GM23338 (cell line): ENCODE results near the gene SARM1. TPM values are rescaled to one million over a fixed set of nuclear protein-coding genes. Genes with fewer than 3 reads are reported as not detected.

Experiments used
- ATAC-seq: fragments of 200-7000 bp; cut with Tn5 transposase; 3 replicates; pipeline ENCODE4 v1.9.1; 2020
- DNase-seq: peaks from one replicate; pipeline ENCODE4 v3.0.0-alpha.2; 2015; ENCODE audit warnings: low spot score
- H2AFZ ChIP-seq: fragments of 200-600 bp; sonication (generic); 2 replicates; pipeline ENCODE4 v1.8.0; 2016; ENCODE audit warnings: antibody characterized with exemption, mild to moderate bottlenecking, moderate library complexity
- H3F3A ChIP-seq: fragments of 200-600 bp; sonication (generic); replicated peaks from 2 replicates; pipeline ENCODE4 v1.8.0; 2017; ENCODE audit warnings: antibody characterized with exemption, mixed run types, low read depth
- H3K27ac ChIP-seq: fragments of 200-600 bp; sonication (generic); 2 replicates; pipeline ENCODE4 v1.6.1; 2016; ENCODE audit warnings: low read depth
- H3K27me3 ChIP-seq: fragments of 200-600 bp; sonication (generic); 2 replicates; pipeline ENCODE4 v1.8.0; 2016; ENCODE audit warnings: mild to moderate bottlenecking, mixed run types, moderate library complexity; ENCODE audit not compliant: insufficient read depth
- H3K36me3 ChIP-seq: fragments of 200-600 bp; sonication (generic); 2 replicates; pipeline ENCODE4 v1.8.0; 2016; ENCODE audit warnings: mild to moderate bottlenecking; ENCODE audit not compliant: insufficient read depth
- H3K4me1 ChIP-seq: fragments of 200-600 bp; sonication (generic); 2 replicates; pipeline ENCODE4 v1.8.0; 2016; ENCODE audit warnings: mild to moderate bottlenecking, moderate library complexity; ENCODE audit not compliant: insufficient read depth
- H3K4me2 ChIP-seq: fragments of 200-600 bp; sonication (generic); 2 replicates; pipeline ENCODE4 v1.7.1; 2017; ENCODE audit warnings: mixed run types
- H3K4me3 ChIP-seq: fragments of 200-600 bp; sonication (generic); 2 replicates; pipeline ENCODE4 v1.6.1; 2016; ENCODE audit warnings: mixed run types
- H3K79me2 ChIP-seq: fragments of 200-600 bp; sonication (generic); replicated peaks from 2 replicates; pipeline ENCODE4 v1.8.0; 2017; ENCODE audit warnings: mild to moderate bottlenecking; ENCODE audit not compliant: insufficient read depth
- H3K9me2 ChIP-seq: fragments of 200-600 bp; sonication (generic); 2 replicates; pipeline ENCODE4 v1.8.0; 2017; ENCODE audit not compliant: insufficient read depth
- H4K20me1 ChIP-seq: fragments of 200-600 bp; sonication (generic); replicated peaks from 2 replicates; pipeline ENCODE4 v1.8.0; 2017; ENCODE audit warnings: mild to moderate bottlenecking; ENCODE audit not compliant: insufficient read depth
- H3K27ac Mint-ChIP-seq: 2 replicates; pipeline ENCODE4 v1.8.0; 2020; ENCODE audit warnings: inconsistent platforms, mild to moderate bottlenecking, moderate library complexity, mixed read lengths
- H3K27me3 Mint-ChIP-seq: 3 replicates; pipeline ENCODE4 v1.8.0; 2022; ENCODE audit warnings: low read depth, mild to moderate bottlenecking, moderate library complexity, mixed read lengths, inconsistent platforms; ENCODE audit not compliant: insufficient read depth, poor library complexity
- H3K36me3 Mint-ChIP-seq: 3 replicates; pipeline ENCODE4 v1.8.0; 2021; ENCODE audit warnings: low read depth, mild to moderate bottlenecking, inconsistent platforms, moderate library complexity, mixed read lengths
- H3K4me1 Mint-ChIP-seq: 3 replicates; pipeline ENCODE4 v1.8.0; 2020; ENCODE audit warnings: mild to moderate bottlenecking, inconsistent platforms, mixed read lengths
- H3K4me3 Mint-ChIP-seq: 3 replicates; pipeline ENCODE4 v1.8.0; 2021; ENCODE audit warnings: moderate library complexity, mild to moderate bottlenecking, inconsistent platforms, mixed read lengths
- H3K9me3 Mint-ChIP-seq: 3 replicates; pipeline ENCODE4 v1.8.0; 2020; ENCODE audit warnings: moderate library complexity, mild to moderate bottlenecking, inconsistent platforms, mixed read lengths
- CREB1 ChIP-seq: fragments of 250-450 bp; sonication (Bioruptor Pico); IDR thresholded peaks from 2 replicates; pipeline ENCODE4 v1.5.0; 2020; ENCODE audit warnings: low read depth, mild to moderate bottlenecking, moderate library complexity
- EZH2phosphoT487 ChIP-seq: fragments of 200-600 bp; sonication (generic); IDR thresholded peaks from one replicate; pipeline ENCODE4 v1.8.1; 2018; ENCODE audit warnings: antibody characterized with exemption; ENCODE audit not compliant: unreplicated experiment
- JUNB ChIP-seq: IDR thresholded peaks from one replicate; pipeline ENCODE4 v1.6.1; 2016; ENCODE audit warnings: antibody characterized with exemption; ENCODE audit not compliant: unreplicated experiment
- STAT1 ChIP-seq: IDR thresholded peaks from one replicate; pipeline ENCODE4 v1.6.1; 2016; ENCODE audit warnings: antibody characterized with exemption; ENCODE audit not compliant: unreplicated experiment
- ZNF114 ChIP-seq: fragments of 250-450 bp; sonication (Bioruptor Pico); IDR thresholded peaks from 2 replicates; pipeline ENCODE4 v1.5.0; 2020; ENCODE audit warnings: mild to moderate bottlenecking, moderate library complexity
- ZNF331 ChIP-seq: fragments of 250-450 bp; sonication (Bioruptor Pico); IDR thresholded peaks from 2 replicates; pipeline ENCODE4 v1.5.0; 2020; ENCODE audit warnings: low read depth, mild to moderate bottlenecking, moderate library complexity
- polyA plus RNA-seq: library from polyadenylated mRNA; unstranded; fragments of >200 nt; fragmentation: Nextera tagmentation; extraction: Ambion mirVana; gene quantifications from 2 replicates; pipeline ENCODE4 v1.2.1, GENCODE V29; 2016
- total RNA-seq: library from RNA; depleted of rRNA; stranded (reverse); fragments of >200 nt; shearing (Covaris generic); gene quantifications from 2 replicates; pipeline ENCODE4 v1.2.3, GENCODE V29; 2014
- TF ChIP-seq, protein P1 (sequence below), 2 experiments: fragments of 200-600 bp in 1 of 2; sonication (generic) in 1 of 2; conservative IDR thresholded peaks; 2 replicates each; pipeline versions ENCODE4 v1.5.1 to v1.6.1; 2016 to 2017; ENCODE audit warnings: antibody characterized with exemption in 2 of 2, low read depth in 2 of 2, mild to moderate bottlenecking in 2 of 2, moderate library complexity in 1 of 2
- TF ChIP-seq, protein P2 (sequence below): IDR thresholded peaks from 2 replicates; pipeline ENCODE4 v1.6.1; 2016; ENCODE audit warnings: antibody characterized with exemption
- TF ChIP-seq, protein P3 (sequence below): fragments of 250-450 bp; sonication (Bioruptor Pico); IDR thresholded peaks from 2 replicates; pipeline ENCODE4 v1.5.0; 2020; ENCODE audit warnings: mild to moderate bottlenecking, moderate library complexity

SARM1 gene
- total and polyA plus RNA-seq, 2 experiments from 2014 or later: 0.89 to 15.3 TPM

DNA sequence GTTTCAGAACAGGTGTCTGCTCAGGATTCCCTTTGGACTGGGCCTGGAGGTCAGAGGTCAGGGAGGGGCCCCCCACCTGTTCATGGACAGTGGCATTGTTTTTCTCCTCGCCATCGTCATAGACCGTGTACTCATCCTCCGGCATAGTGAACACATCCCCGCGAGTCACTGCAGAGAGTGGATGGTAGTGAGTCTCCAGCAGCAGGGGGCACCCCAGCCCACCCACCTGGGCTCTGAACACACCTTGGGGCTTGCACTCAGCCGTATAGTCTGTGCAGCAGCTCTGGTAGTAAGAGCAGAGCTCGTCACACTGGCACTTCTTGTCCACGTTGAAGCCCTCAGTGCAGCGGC is 1.8 kb upstream of the SARM1 start:
- no peak overlapping the region for H3K4me2 ChIP-seq
- no peak overlapping the region for H2AFZ ChIP-seq
- ATAC-seq (no peak), DNase-seq (no peak)
- peaks cover 35% of the 10 kb centered on the region for H3K27me3 Mint-ChIP-seq
- TF ChIP-seq ZNF331 (CRISPR knock-in tag): no peak
- no peak for TF ChIP-seq JUNB
- no peak for TF ChIP-seq EZH2phosphoT487
- no peak for TF ChIP-seq CREB1 (CRISPR knock-in tag)
- TF ChIP-seq, protein P1, sequence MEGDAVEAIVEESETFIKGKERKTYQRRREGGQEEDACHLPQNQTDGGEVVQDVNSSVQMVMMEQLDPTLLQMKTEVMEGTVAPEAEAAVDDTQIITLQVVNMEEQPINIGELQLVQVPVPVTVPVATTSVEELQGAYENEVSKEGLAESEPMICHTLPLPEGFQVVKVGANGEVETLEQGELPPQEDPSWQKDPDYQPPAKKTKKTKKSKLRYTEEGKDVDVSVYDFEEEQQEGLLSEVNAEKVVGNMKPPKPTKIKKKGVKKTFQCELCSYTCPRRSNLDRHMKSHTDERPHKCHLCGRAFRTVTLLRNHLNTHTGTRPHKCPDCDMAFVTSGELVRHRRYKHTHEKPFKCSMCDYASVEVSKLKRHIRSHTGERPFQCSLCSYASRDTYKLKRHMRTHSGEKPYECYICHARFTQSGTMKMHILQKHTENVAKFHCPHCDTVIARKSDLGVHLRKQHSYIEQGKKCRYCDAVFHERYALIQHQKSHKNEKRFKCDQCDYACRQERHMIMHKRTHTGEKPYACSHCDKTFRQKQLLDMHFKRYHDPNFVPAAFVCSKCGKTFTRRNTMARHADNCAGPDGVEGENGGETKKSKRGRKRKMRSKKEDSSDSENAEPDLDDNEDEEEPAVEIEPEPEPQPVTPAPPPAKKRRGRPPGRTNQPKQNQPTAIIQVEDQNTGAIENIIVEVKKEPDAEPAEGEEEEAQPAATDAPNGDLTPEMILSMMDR (conservative IDR thresholded peaks at IDR 0.05; ENCODE audit: low read depth in 2 of 2): peak in 1 of 2 experiments; percentile 39; a peak in 2 of 4 replicates
- no peak for TF ChIP-seq STAT1
- TF ChIP-seq, protein P2, sequence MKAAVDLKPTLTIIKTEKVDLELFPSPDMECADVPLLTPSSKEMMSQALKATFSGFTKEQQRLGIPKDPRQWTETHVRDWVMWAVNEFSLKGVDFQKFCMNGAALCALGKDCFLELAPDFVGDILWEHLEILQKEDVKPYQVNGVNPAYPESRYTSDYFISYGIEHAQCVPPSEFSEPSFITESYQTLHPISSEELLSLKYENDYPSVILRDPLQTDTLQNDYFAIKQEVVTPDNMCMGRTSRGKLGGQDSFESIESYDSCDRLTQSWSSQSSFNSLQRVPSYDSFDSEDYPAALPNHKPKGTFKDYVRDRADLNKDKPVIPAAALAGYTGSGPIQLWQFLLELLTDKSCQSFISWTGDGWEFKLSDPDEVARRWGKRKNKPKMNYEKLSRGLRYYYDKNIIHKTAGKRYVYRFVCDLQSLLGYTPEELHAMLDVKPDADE: no peak
- TF ChIP-seq ZNF114: no peak
- TF ChIP-seq, protein P3, sequence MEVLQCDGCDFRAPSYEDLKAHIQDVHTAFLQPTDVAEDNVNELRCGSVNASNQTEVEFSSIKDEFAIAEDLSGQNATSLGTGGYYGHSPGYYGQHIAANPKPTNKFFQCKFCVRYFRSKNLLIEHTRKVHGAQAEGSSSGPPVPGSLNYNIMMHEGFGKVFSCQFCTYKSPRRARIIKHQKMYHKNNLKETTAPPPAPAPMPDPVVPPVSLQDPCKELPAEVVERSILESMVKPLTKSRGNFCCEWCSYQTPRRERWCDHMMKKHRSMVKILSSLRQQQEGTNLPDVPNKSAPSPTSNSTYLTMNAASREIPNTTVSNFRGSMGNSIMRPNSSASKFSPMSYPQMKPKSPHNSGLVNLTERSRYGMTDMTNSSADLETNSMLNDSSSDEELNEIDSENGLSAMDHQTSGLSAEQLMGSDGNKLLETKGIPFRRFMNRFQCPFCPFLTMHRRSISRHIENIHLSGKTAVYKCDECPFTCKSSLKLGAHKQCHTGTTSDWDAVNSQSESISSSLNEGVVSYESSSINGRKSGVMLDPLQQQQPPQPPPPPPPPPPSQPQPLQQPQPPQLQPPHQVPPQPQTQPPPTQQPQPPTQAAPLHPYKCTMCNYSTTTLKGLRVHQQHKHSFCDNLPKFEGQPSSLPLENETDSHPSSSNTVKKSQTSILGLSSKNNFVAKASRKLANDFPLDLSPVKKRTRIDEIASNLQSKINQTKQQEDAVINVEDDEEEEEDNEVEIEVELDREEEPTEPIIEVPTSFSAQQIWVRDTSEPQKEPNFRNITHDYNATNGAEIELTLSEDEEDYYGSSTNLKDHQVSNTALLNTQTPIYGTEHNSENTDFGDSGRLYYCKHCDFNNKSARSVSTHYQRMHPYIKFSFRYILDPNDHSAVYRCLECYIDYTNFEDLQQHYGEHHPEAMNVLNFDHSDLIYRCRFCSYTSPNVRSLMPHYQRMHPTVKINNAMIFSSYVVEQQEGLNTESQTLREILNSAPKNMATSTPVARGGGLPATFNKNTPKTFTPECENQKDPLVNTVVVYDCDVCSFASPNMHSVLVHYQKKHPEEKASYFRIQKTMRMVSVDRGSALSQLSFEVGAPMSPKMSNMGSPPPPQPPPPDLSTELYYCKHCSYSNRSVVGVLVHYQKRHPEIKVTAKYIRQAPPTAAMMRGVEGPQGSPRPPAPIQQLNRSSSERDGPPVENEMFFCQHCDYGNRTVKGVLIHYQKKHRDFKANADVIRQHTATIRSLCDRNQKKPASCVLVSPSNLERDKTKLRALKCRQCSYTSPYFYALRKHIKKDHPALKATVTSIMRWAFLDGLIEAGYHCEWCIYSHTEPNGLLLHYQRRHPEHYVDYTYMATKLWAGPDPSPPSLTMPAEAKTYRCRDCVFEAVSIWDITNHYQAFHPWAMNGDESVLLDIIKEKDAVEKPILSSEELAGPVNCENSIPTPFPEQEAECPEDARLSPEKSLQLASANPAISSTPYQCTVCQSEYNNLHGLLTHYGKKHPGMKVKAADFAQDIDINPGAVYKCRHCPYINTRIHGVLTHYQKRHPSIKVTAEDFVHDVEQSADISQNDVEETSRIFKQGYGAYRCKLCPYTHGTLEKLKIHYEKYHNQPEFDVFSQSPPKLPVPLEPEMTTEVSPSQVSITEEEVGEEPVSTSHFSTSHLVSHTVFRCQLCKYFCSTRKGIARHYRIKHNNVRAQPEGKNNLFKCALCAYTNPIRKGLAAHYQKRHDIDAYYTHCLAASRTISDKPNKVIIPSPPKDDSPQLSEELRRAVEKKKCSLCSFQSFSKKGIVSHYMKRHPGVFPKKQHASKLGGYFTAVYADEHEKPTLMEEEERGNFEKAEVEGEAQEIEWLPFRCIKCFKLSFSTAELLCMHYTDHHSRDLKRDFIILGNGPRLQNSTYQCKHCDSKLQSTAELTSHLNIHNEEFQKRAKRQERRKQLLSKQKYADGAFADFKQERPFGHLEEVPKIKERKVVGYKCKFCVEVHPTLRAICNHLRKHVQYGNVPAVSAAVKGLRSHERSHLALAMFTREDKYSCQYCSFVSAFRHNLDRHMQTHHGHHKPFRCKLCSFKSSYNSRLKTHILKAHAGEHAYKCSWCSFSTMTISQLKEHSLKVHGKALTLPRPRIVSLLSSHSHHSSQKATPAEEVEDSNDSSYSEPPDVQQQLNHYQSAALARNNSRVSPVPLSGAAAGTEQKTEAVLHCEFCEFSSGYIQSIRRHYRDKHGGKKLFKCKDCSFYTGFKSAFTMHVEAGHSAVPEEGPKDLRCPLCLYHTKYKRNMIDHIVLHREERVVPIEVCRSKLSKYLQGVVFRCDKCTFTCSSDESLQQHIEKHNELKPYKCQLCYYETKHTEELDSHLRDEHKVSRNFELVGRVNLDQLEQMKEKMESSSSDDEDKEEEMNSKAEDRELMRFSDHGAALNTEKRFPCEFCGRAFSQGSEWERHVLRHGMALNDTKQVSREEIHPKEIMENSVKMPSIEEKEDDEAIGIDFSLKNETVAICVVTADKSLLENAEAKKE (CRISPR knock-in tag): no peak
- no peaks in the 10 kb centered on the region; the same call in 1 of the 2 replicates for H3F3A ChIP-seq
- no peak overlapping the region for H3K4me3 Mint-ChIP-seq
- H3K4me3 ChIP-seq: no peak overlapping the region
- H3K4me1 Mint-ChIP-seq: peaks cover 21% of the 10 kb centered on the region
- H3K9me3 Mint-ChIP-seq: no peaks in the 10 kb centered on the region
- no peaks in the 10 kb centered on the region for H3K36me3 Mint-ChIP-seq
- no peaks in the 10 kb centered on the region for H3K36me3 ChIP-seq
- H4K20me1 ChIP-seq: peaks cover 10% of the 10 kb centered on the region; the same call in 1 of the 2 replicates
- peaks cover 22% of the 10 kb centered on the region for H3K27me3 ChIP-seq
- peaks cover 9% of the 10 kb centered on the region; the same call in 1 of the 2 replicates for H3K4me1 ChIP-seq
- no peak overlapping the region for H3K27ac Mint-ChIP-seq
- no peaks in the 10 kb centered on the region for H3K9me2 ChIP-seq
- H3K79me2 ChIP-seq: no peaks in the 10 kb centered on the region
- H3K27ac ChIP-seq: no peak overlapping the region
